OCI-LY3 (cell line): Measurements from ENCODE around the gene HUNK.
A peak's percentile ranks its signal among the peaks of the same experiment; 100 is the strongest.
"Not testable (repeated sequence)": the region's sequence is repeated elsewhere in the genome, so short reads cannot be mapped to it uniquely, and the experiment has no call there.

ENCODE experiments used
- H2AFZ ChIP-seq: fragments of 200-600, 300-600 bp; shearing (Covaris generic); 2 replicates; pipeline ENCODE4 v1.6.0; 2014; ENCODE audit warnings: antibody characterized with exemption, low read depth, low read length
- H3K27ac ChIP-seq: fragments of 200-600, 300-600 bp; sonication (generic); 2 replicates; pipeline ENCODE4 v1.5.1; 2014; ENCODE audit warnings: mild to moderate bottlenecking, low read length, moderate library complexity, mixed read lengths
- H3K27me3 ChIP-seq: fragments of 200-600, 300-600 bp; sonication (generic); 2 replicates; pipeline ENCODE4 v1.6.1; 2014; ENCODE audit warnings: low read depth, low read length, mixed read lengths
- H3K36me3 ChIP-seq: fragments of 200-600, 300-600 bp; sonication (generic); replicated peaks from 2 replicates; pipeline ENCODE3; 2014; ENCODE audit warnings: low read depth, low read length, mixed read lengths
- H3K4me1 ChIP-seq: fragments of 300-600, 200-600 bp; sonication (generic); 2 replicates; pipeline ENCODE4 v1.6.1; 2014; ENCODE audit warnings: low read length, mixed read lengths
- H3K4me2 ChIP-seq: fragments of 200-600, 300-600 bp; sonication (generic); 2 replicates; pipeline ENCODE4 v1.6.1; 2014; ENCODE audit warnings: low read length, mixed read lengths
- H3K4me3 ChIP-seq: fragments of 300-600, 200-600 bp; sonication (generic); 2 replicates; pipeline ENCODE4 v1.5.1; 2014; ENCODE audit warnings: antibody characterized with exemption, mild to moderate bottlenecking, low read length, moderate library complexity
- H3K79me2 ChIP-seq: fragments of 300-600, 200-600 bp; shearing (Covaris generic); 2 replicates; pipeline ENCODE4 v1.6.1; 2014; ENCODE audit warnings: mild to moderate bottlenecking, low read length, mixed read lengths
- H3K9ac ChIP-seq: fragments of 300-600, 200-600 bp; shearing (Covaris generic); 2 replicates; pipeline ENCODE4 v1.6.0; 2014; ENCODE audit warnings: mild to moderate bottlenecking, low read length, moderate library complexity
- H3K9me3 ChIP-seq: fragments of 200-600, 300-600 bp; shearing (Covaris generic); 2 replicates; pipeline ENCODE4 v1.6.1; 2014; ENCODE audit warnings: low read length, mixed read lengths; ENCODE audit not compliant: insufficient read depth
- H4K20me1 ChIP-seq: fragments of 200-600, 300-600 bp; sonication (generic); 2 replicates; pipeline ENCODE4 v1.6.1; 2016; ENCODE audit warnings: low read length, mixed read lengths; ENCODE audit not compliant: insufficient read depth
- EZH2phosphoT487 ChIP-seq: fragments of 200-600 bp; shearing (Covaris generic); IDR thresholded peaks from 2 replicates; pipeline ENCODE4 v1.6.1; 2018; ENCODE audit warnings: antibody characterized with exemption, mixed run types, low read depth
- TF ChIP-seq, protein P1 (sequence below): fragments of 200-600, 300-600 bp; sonication (generic); IDR thresholded peaks from 2 replicates; pipeline ENCODE4 v1.5.1; 2014; ENCODE audit warnings: antibody characterized with exemption, low read length, low read depth

Gene HUNK

DNA sequence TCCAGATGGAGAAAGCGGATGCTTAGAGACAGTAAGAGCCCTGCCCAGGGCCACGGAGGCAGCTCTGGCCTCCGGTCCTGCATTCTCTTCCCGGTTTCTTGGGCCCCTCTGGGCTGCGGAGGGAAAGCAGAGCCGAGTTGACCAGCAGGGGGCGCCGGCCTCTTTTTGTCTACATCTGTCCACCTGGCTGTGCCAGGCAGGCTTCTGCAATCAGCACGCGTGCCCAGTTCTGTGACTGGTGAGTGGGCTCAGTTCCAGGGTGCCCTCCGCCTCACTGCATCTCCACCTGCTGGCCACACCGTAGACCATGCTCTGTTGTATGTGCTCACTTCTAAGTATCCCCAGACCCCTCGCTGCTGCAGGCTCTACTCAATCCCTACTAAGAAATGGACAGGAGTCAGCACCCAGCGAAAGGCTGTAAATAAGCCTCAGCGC is 6.7 kb upstream of the HUNK start:
- H3K9me3 ChIP-seq, result no peaks in the 10 kb centered on the region
- no peaks in the 10 kb centered on the region for H3K4me1 ChIP-seq
- no peak overlapping the region for H3K27ac ChIP-seq
- H3K4me2 ChIP-seq, result 0 out of 2 replicates have a peak overlapping the region, but pooled peaks have one; percentile 18
- no peak overlapping the region for H3K9ac ChIP-seq
- no peak for TF ChIP-seq EZH2phosphoT487
- TF ChIP-seq, protein P1, sequence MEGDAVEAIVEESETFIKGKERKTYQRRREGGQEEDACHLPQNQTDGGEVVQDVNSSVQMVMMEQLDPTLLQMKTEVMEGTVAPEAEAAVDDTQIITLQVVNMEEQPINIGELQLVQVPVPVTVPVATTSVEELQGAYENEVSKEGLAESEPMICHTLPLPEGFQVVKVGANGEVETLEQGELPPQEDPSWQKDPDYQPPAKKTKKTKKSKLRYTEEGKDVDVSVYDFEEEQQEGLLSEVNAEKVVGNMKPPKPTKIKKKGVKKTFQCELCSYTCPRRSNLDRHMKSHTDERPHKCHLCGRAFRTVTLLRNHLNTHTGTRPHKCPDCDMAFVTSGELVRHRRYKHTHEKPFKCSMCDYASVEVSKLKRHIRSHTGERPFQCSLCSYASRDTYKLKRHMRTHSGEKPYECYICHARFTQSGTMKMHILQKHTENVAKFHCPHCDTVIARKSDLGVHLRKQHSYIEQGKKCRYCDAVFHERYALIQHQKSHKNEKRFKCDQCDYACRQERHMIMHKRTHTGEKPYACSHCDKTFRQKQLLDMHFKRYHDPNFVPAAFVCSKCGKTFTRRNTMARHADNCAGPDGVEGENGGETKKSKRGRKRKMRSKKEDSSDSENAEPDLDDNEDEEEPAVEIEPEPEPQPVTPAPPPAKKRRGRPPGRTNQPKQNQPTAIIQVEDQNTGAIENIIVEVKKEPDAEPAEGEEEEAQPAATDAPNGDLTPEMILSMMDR, result peak; percentile 74
- no peak overlapping the region for H2AFZ ChIP-seq
- peaks cover 8% of the 10 kb centered on the region; the same call in 1 of the 2 replicates for H3K27me3 ChIP-seq
- H3K79me2 ChIP-seq, result no peaks in the 10 kb centered on the region
- no peak overlapping the region for H3K4me3 ChIP-seq
- H3K36me3 ChIP-seq, result no peaks in the 10 kb centered on the region
- H4K20me1 ChIP-seq, result no peaks in the 10 kb centered on the region

DNA sequence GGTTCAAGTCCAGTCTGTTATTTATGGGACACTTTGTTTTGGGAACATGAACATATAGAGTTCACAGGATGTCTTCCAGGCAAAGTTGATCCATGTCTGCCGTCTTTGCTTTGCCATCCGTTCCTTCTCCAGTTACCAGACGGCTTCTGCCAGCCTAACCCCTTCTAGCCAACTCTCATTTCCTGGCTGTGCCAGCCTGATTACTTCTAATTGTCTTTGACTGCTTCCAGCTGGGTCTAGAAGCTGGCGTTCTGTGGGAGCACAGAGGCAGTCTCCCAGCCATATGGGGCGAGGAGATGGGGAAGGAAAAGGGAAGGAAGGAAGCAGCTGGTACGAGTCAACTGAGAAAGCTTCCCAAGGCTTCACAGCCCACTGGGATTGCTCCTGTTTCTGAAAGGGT is 3.1 kb upstream of the HUNK start:
- no peaks in the 10 kb centered on the region for H3K79me2 ChIP-seq
- no peak overlapping the region for H3K9ac ChIP-seq
- no peak overlapping the region for H3K4me3 ChIP-seq
- no peak overlapping the region for H3K27ac ChIP-seq
- peaks cover 8% of the 10 kb centered on the region; the same call in 1 of the 2 replicates for H3K27me3 ChIP-seq
- TF ChIP-seq, protein P1, result no peak
- no peak for TF ChIP-seq EZH2phosphoT487
- no peaks in the 10 kb centered on the region for H3K4me1 ChIP-seq
- no peaks in the 10 kb centered on the region for H3K36me3 ChIP-seq
- H4K20me1 ChIP-seq, result no peaks in the 10 kb centered on the region
- H3K4me2 ChIP-seq, result no peak overlapping the region
- no peak overlapping the region for H2AFZ ChIP-seq
- H3K9me3 ChIP-seq, result no peaks in the 10 kb centered on the region

DNA sequence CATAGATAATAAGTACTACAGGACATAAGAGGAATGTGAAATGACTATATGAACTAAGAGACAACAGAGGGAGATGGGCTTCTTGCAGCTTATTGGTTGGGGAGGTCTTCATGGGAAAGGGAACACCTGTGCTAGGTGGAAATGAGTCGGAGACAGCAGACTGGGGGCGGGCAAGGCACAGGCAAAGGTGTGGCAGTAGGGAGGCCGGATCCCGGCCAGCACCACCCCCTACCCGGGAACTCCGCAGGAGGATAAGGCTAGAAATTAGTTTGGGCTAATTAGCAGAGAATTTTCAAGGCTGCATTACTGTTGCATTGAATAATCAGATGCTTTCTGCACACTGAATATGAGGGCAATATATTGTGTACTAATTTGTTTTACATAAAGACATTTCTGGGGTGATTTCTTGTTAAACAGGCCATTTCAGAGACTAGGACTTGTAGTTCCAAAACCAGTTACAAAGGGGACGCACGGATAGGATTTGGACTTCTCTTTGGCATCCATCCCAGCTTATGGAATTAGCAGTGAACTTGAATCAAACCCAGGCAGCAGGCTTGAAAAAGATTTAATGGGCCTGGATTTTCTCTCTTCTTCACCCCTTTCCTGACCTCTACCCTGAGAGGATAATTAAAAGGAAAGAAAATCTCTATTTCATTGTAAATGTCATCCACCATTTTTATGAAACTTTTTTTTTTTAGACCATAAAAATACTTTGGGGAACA is 2.2 kb upstream of the HUNK start:
- Histone ChIP-seq H4K20me1 (no peaks in the 10 kb centered on the region), H2AFZ (no peak overlapping the region), H3K9ac (no peak overlapping the region), H3K79me2 (no peaks in the 10 kb centered on the region), H3K4me2 (no peak overlapping the region), H3K4me1 (no peaks in the 10 kb centered on the region), H3K27ac (no peak overlapping the region), H3K27me3 (peaks cover 8% of the 10 kb centered on the region; the same call in 1 of the 2 replicates), H3K4me3 (no peak overlapping the region), H3K9me3 (no peaks in the 10 kb centered on the region), H3K36me3 (no peaks in the 10 kb centered on the region)
- TF ChIP-seq EZH2phosphoT487, result no peak
- TF ChIP-seq, protein P1, result no peak

DNA sequence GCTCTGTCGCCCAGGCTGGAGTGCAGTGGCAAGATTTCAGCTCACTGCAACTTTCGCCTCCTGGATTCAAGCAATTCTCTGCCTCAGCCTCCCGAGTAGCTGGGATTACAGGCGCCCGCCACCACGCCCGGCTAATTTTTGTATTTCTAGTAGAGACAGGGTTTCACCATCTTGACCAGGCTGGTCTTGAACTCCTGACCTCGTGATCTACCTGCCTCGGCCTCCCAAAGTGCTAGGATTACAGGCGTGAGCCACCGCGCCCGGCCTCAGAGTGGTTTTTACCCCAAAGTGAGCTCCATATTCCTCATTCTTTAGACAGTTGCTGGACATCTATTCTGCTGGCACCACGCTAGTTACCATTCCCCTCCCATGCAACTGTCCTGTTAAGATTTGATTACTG is 1.4 kb upstream of the HUNK start:
- H3K9ac ChIP-seq, H3K27me3 ChIP-seq, H3K9me3 ChIP-seq, H3K4me1 ChIP-seq, H3K36me3 ChIP-seq, H2AFZ ChIP-seq, H3K27ac ChIP-seq, H4K20me1 ChIP-seq, H3K4me3 ChIP-seq, H3K79me2 ChIP-seq, H3K4me2 ChIP-seq: not testable (repeated sequence)
